HepG2 (cell line): ENCODE data around the gene HHIPL2. TPM values are rescaled to one million over a fixed set of nuclear protein-coding genes. Genes with fewer than 3 reads are reported as not detected.

Source experiments
- ATAC-seq: fragments of 200-7000 bp; cut with Tn5 transposase; 3 replicates; pipeline ENCODE4 v1.9.1; 2020; ENCODE audit warnings: mild to moderate bottlenecking, moderate library complexity
- BruUV-seq: library from RNA; stranded (reverse); fragments of 400-500 nt; replicated peaks from 2 replicates; lab custom pipeline; 2021; lab: Mats Ljungman, UMichigan
- CTCF ChIA-PET: fragments of 300-600 bp; formaldehyde crosslinking; extraction: SDS; loops from one replicate; lab custom pipeline; 2021; ENCODE audit warnings: low total read pairs, inconsistent platforms, low intra/inter-chr PET ratio; lab: Yijun Ruan, JAX
- POLR2A ChIA-PET: fragments of 350-600 bp; sonication (Branson Sonifier 250); formaldehyde crosslinking; loops from one replicate; lab custom pipeline; 2020; ENCODE audit warnings: antibody characterized with exemption, inconsistent platforms; lab: Yijun Ruan, JAX
- DNase-seq: peaks from one replicate; pipeline ENCODE4 v3.0.0-alpha.2; 2015; ENCODE audit warnings: low spot score
- FAIRE-seq: peaks from 3 replicates; lab custom pipeline; 2011; peaks lifted over from hg19 to GRCh38; lab: Jason Lieb, UNC
- H2AFZ ChIP-seq: one replicate; pipeline ENCODE4 v1.6.1; 2011; ENCODE audit warnings: low read length, inconsistent platforms
- H3K27ac ChIP-seq: fragments of 300-600 bp; 3 replicates; pipeline ENCODE4 v1.8.0; 2011; ENCODE audit warnings: mixed run types, mild to moderate bottlenecking, mixed read lengths, low read length, inconsistent platforms; ENCODE audit not compliant: insufficient read depth; ENCODE audit errors: extremely low read length
- H3K27me3 ChIP-seq, 2 experiments: fragments of 200-600 bp in 1 of 2; 2 replicates in 1 of 2; 3 replicates in 1 of 2; pipeline versions ENCODE4 v1.6.0 to v1.8.0; 2011; ENCODE audit warnings: low read length in 2 of 2, mild to moderate bottlenecking in 2 of 2, moderate library complexity in 2 of 2, inconsistent platforms in 1 of 2; ENCODE audit not compliant: insufficient read depth in 2 of 2, control insufficient read depth in 1 of 2
- H3K36me3 ChIP-seq, 2 experiments: fragments of 200-600 bp in 1 of 2; replicated peaks in 1 of 2; 2 replicates in 1 of 2; 3 replicates in 1 of 2; pipeline versions ENCODE4 v1.5.1 to v1.8.0; 2011; ENCODE audit warnings: low read length in 2 of 2, inconsistent platforms in 1 of 2; ENCODE audit not compliant: insufficient read depth in 2 of 2, control insufficient read depth in 1 of 2
- H3K4me1 ChIP-seq: 2 replicates; pipeline ENCODE4 v1.5.1; 2012; ENCODE audit warnings: low read length, inconsistent platforms; ENCODE audit not compliant: insufficient read depth
- H3K4me2 ChIP-seq: 2 replicates; pipeline ENCODE4 v1.6.0; 2011; ENCODE audit warnings: low read depth, low read length, inconsistent platforms
- H3K4me3 ChIP-seq, 3 experiments: fragments of 200-600 bp in 1 of 3; sonication (generic), shearing (Covaris generic) in 1 of 3; replicated peaks in 1 of 3; 2 replicates each; pipeline ENCODE4 v1.5.1; 2011 to 2016; ENCODE audit warnings: low read length in 3 of 3, inconsistent platforms in 2 of 3, low read depth in 2 of 3, mild to moderate bottlenecking in 2 of 3, control low read depth in 1 of 3, mixed read lengths in 1 of 3; ENCODE audit not compliant: insufficient read depth in 1 of 3
- H3K79me2 ChIP-seq: one replicate; pipeline ENCODE4 v1.6.1; 2011; ENCODE audit warnings: low read length, inconsistent platforms; ENCODE audit not compliant: insufficient read depth
- H3K9ac ChIP-seq: 2 replicates; pipeline ENCODE4 v1.6.0; 2011; ENCODE audit warnings: mild to moderate bottlenecking, low read depth, low read length, inconsistent platforms; ENCODE audit not compliant: insufficient read depth
- H3K9me3 ChIP-seq: 2 replicates; pipeline ENCODE4 v1.5.1; 2012; ENCODE audit warnings: mild to moderate bottlenecking, low read length
- H4K20me1 ChIP-seq: 2 replicates; pipeline ENCODE4 v1.6.0; 2011; ENCODE audit warnings: inconsistent platforms, mild to moderate bottlenecking, low read length, moderate library complexity; ENCODE audit not compliant: insufficient read depth
- CBX2 ChIP-seq, 2 experiments: fragments of 200-600 bp in 1 of 2; sonication (generic); formaldehyde crosslinking in 1 of 2; IDR thresholded peaks; 2 replicates each; pipeline versions ENCODE4 v1.7.0 to v1.8.1; 2018 to 2022; ENCODE audit warnings: low read depth in 2 of 2, low read length in 1 of 2, mild to moderate bottlenecking in 1 of 2, missing genetic modification reagents in 1 of 2
- CERS6 ChIP-seq: sonication (generic); formaldehyde crosslinking; IDR thresholded peaks from 2 replicates; pipeline ENCODE4 v1.5.0; 2020; ENCODE audit warnings: missing genetic modification reagents
- HIC2 ChIP-seq: sonication (generic); formaldehyde crosslinking; IDR thresholded peaks from 2 replicates; pipeline ENCODE4 v1.9.0; 2022; ENCODE audit warnings: low read depth, missing genetic modification reagents
- HIVEP1 ChIP-seq: sonication (generic); formaldehyde crosslinking; IDR thresholded peaks from 2 replicates; pipeline ENCODE4 v1.4.0; 2020; ENCODE audit warnings: mild to moderate bottlenecking, missing genetic modification reagents
- HNF4A ChIP-seq: sonication (generic); formaldehyde crosslinking; IDR thresholded peaks from 2 replicates; pipeline ENCODE4 v1.4.0; 2020; ENCODE audit warnings: missing genetic modification reagents
- IKZF1 ChIP-seq: fragments of 450-650 bp; IDR thresholded peaks from 2 replicates; pipeline ENCODE4 v1.7.1; 2016
- KDM5A ChIP-seq: fragments of 200-600 bp; sonication (generic); IDR thresholded peaks from 2 replicates; pipeline ENCODE4 v1.7.0; 2018; ENCODE audit warnings: antibody characterized with exemption, mild to moderate bottlenecking, low read length, borderline replicate concordance
- MYPOP ChIP-seq: sonication (generic); formaldehyde crosslinking; IDR thresholded peaks from 2 replicates; pipeline ENCODE4 v1.8.1; 2023; ENCODE audit warnings: mild to moderate bottlenecking, moderate library complexity, missing genetic modification reagents
- NR3C1 ChIP-seq: sonication (generic); formaldehyde crosslinking; IDR thresholded peaks from 2 replicates; pipeline ENCODE4 v1.4.0; 2020; ENCODE audit warnings: missing genetic modification reagents
- REXO4 ChIP-seq: sonication (generic); formaldehyde crosslinking; IDR thresholded peaks from 2 replicates; pipeline ENCODE4 v1.8.0; 2022; ENCODE audit warnings: missing genetic modification reagents, mild to moderate bottlenecking, borderline replicate concordance
- SNAPC4 ChIP-seq: sonication (generic); formaldehyde crosslinking; IDR thresholded peaks from 2 replicates; pipeline ENCODE4 v1.4.0; 2020; ENCODE audit warnings: mild to moderate bottlenecking, missing genetic modification reagents
- ZFAT ChIP-seq: sonication (generic); formaldehyde crosslinking; conservative IDR thresholded peaks from 2 replicates; pipeline ENCODE4 v1.8.1; 2023; ENCODE audit warnings: missing genetic modification reagents, inconsistent platforms
- WGBS: methylation state at CpG from one replicate; pipeline ENCODE4 v1.1.6; 2017; ENCODE audit warnings: low lambda C conversion rate; 5-methylcytosine and 5-hydroxymethylcytosine counted together
- in situ Hi-C: cut with HindIII; loops from 2 replicates; pipeline ENCODE4 v1.10.0; 2017; ENCODE audit warnings: low pct_unique_long_range_greater_than_20kb; ENCODE audit not compliant: extremely low pct_ligation_motif_present
- intact Hi-C: fragments of 100-400 bp; cut with micrococcal nuclease; formaldehyde crosslinking; loops from one replicate; pipeline ENCODE4 v1.10.0; 2022; ENCODE audit not compliant: unreplicated experiment
- polyA plus RNA-seq, 8 experiments: library from polyadenylated mRNA; depleted of rRNA in 3 of 8; stranded (reverse) in 7 of 8; unstranded in 1 of 8; fragments of >200 nt; fragmentation: Illumina TruSeq in 4 of 8; extraction: Trizol in 4 of 8; gene quantifications; 2 replicates each; pipeline versions ENCODE4 v1.2.1 to v1.2.3, GENCODE V29; 2011 to 2016; ENCODE audit warnings: low read depth in 4 of 8, missing spikeins in 1 of 8, mixed read lengths in 1 of 8; ENCODE audit not compliant: insufficient read depth in 1 of 8
- total RNA-seq, 5 experiments: library from RNA; depleted of rRNA; stranded (reverse); fragments of >200 nt; fragmentation: Illumina TruSeq; extraction: Trizol; gene quantifications; 2 replicates each; pipeline ENCODE4 v1.2.3, GENCODE V29; 2016; ENCODE audit warnings: low read depth in 1 of 5

Gene HHIPL2
- total and polyA plus RNA-seq, 2 of the 13 experiments (the other 11 are each of a cell fraction or from before 2014, with no cell fraction given), result 0.53 to 1.3 TPM

GRCh38 chr1:222588135-222588534 lies 40.2 kb upstream of the HHIPL2 start:
- intact Hi-C loops, result loop anchor here (2.0 kb wide), 1 partner anchor 31 kb away; the partner anchor contains the start of gene MIA3
- ATAC-seq (no peak), FAIRE-seq (no peak), DNase-seq (no peak)
- BruUV-seq, result no TSS peak
- H3K9me3 ChIP-seq, result no peaks in the 10 kb centered on the region
- H3K4me2 ChIP-seq, result peak overlapping the region; percentile 82
- POLR2A ChIA-PET, result interaction anchor here (2.7 kb wide), 1 partner anchor 56 kb away, joined by 17 read pairs; no protein-coding TSS in a partner anchor
- H3K27ac ChIP-seq, result no peak overlapping the region
- peaks cover 0 to 16% of the 10 kb centered on the region in 2 experiments; a peak in 1 of 5 replicates for H3K36me3 ChIP-seq
- 100% methylated on average over 1 of the region's 1 CpG for WGBS
- H3K79me2 ChIP-seq, result peaks cover 29% of the 10 kb centered on the region
- in situ Hi-C loops, result no loop called here
- CTCF ChIA-PET, result no interaction called here
- TF ChIP-seq MYPOP (CRISPR knock-in tag), result no peak
- no peak for TF ChIP-seq CBX2 (IDR thresholded peaks at IDR 0.05; ENCODE audit: low read depth, low read length)
- TF ChIP-seq CBX2 (CRISPR knock-in tag; IDR thresholded peaks at IDR 0.05; ENCODE audit: low read depth), result no peak
- TF ChIP-seq HIC2, result no peak
- TF ChIP-seq CERS6 (CRISPR knock-in tag), result no peak
- TF ChIP-seq NR3C1 (CRISPR knock-in tag), result no peak
- TF ChIP-seq KDM5A, result no peak
- no peak for TF ChIP-seq REXO4 (CRISPR knock-in tag)
- no peak for TF ChIP-seq HIVEP1
- no peak for TF ChIP-seq SNAPC4 (CRISPR knock-in tag)
- no peak for TF ChIP-seq ZFAT
- no peak for TF ChIP-seq HNF4A (CRISPR knock-in tag)
- no peak for TF ChIP-seq IKZF1
- H3K4me1 ChIP-seq, result peaks cover 38% of the 10 kb centered on the region
- no peaks in the 10 kb centered on the region; a peak in 1 of 5 replicates for H3K27me3 ChIP-seq
- no peak overlapping the region for H2AFZ ChIP-seq
- H3K4me3 ChIP-seq, result no peak overlapping the region
- 0 out of 2 replicates have a peak overlapping the region, but pooled peaks have one; percentile 81 for H3K9ac ChIP-seq
- no peaks in the 10 kb centered on the region for H4K20me1 ChIP-seq
